K562 (cell line): ENCODE data around the gene RGS13. TPM values are rescaled to one million over a fixed set of nuclear protein-coding genes. Genes with fewer than 3 reads are reported as not detected.

Experiments
- ATAC-seq: fragments of 200-7000 bp; cut with Tn5 transposase; 3 replicates; pipeline ENCODE4 v1.9.1; 2020; ENCODE audit warnings: moderate library complexity
- BruUV-seq: library from RNA; stranded (reverse); fragments of 400-500 nt; replicated peaks from 2 replicates; lab custom pipeline; 2021; lab: Mats Ljungman, UMichigan
- CTCF ChIA-PET: fragments of 300-600 bp; formaldehyde crosslinking; extraction: SDS; loops from one replicate; lab custom pipeline; 2021; ENCODE audit warnings: low intra/inter-chr PET ratio; lab: Yijun Ruan, JAX
- POLR2A ChIA-PET: fragments of 300-600, 350-650 bp; sonication (Branson Sonifier 250); formaldehyde crosslinking; extraction: SDS; loops from one replicate; lab custom pipeline; 2021; ENCODE audit warnings: antibody characterized with exemption, inconsistent platforms; lab: Yijun Ruan, JAX
- DNase-seq, 4 experiments: peaks; one replicate each; pipeline versions ENCODE4 v3.0.0 to v3.0.0-alpha.2; 2011 to 2018; ENCODE audit warnings: low spot score in 3 of 4, mixed read lengths in 3 of 4; ENCODE audit errors: extremely low read depth in 1 of 4
- FAIRE-seq: peaks from 2 replicates; lab custom pipeline; 2011; peaks lifted over from hg19 to GRCh38; lab: Jason Lieb, UNC
- H2AFZ ChIP-seq: 2 replicates; pipeline ENCODE4 v1.6.0; 2011; ENCODE audit warnings: low read depth, low read length, control low read depth, inconsistent platforms
- H3K27ac ChIP-seq: fragments of 200-600 bp; 3 replicates; pipeline ENCODE4 v1.8.0; 2011; ENCODE audit warnings: low read depth, mild to moderate bottlenecking, control low read depth, inconsistent platforms, low read length, moderate library complexity, mixed read lengths; ENCODE audit errors: extremely low read depth
- H3K27me3 ChIP-seq, 2 experiments: fragments of 300-600 bp in 1 of 2; 2 replicates in 1 of 2; 3 replicates in 1 of 2; pipeline versions ENCODE4 v1.6.0 to v1.8.0; 2011; ENCODE audit warnings: inconsistent platforms in 2 of 2, low read length in 2 of 2, mild to moderate bottlenecking in 1 of 2, mixed read lengths in 1 of 2, moderate library complexity in 1 of 2; ENCODE audit not compliant: control insufficient read depth in 2 of 2, insufficient read depth in 2 of 2
- H3K36me3 ChIP-seq: fragments of 300-600 bp; 3 replicates; pipeline ENCODE4 v1.8.0; 2011; ENCODE audit warnings: mild to moderate bottlenecking, low read length, inconsistent platforms; ENCODE audit not compliant: control insufficient read depth, insufficient read depth
- H3K4me1 ChIP-seq, 2 experiments: fragments of 200-600 bp in 1 of 2; replicated peaks in 1 of 2; 2 replicates in 1 of 2; 3 replicates in 1 of 2; pipeline versions ENCODE4 v1.5.1 to v1.8.0; 2011; ENCODE audit warnings: inconsistent platforms in 2 of 2, low read length in 2 of 2, mild to moderate bottlenecking in 1 of 2, mixed read lengths in 1 of 2, moderate library complexity in 1 of 2; ENCODE audit not compliant: control insufficient read depth in 2 of 2, insufficient read depth in 2 of 2
- H3K4me2 ChIP-seq: 2 replicates; pipeline ENCODE4 v1.6.1; 2011; ENCODE audit warnings: low read length, control low read depth, inconsistent platforms, mixed read lengths; ENCODE audit not compliant: insufficient read depth
- H3K4me3 ChIP-seq: fragments of 200-600 bp; sonication (generic), shearing (Covaris generic); 2 replicates; pipeline ENCODE4 v1.5.1; 2016; ENCODE audit warnings: control low read depth, inconsistent platforms
- H3K79me2 ChIP-seq: fragments of 200-600 bp; 3 replicates; pipeline ENCODE4 v1.8.0; 2011; ENCODE audit warnings: low read length, inconsistent platforms; ENCODE audit not compliant: control insufficient read depth, insufficient read depth
- H3K9ac ChIP-seq, 2 experiments: 2 replicates each; pipeline versions ENCODE4 v1.6.0 to v1.6.1; 2011; ENCODE audit warnings: low read depth in 2 of 2, low read length in 2 of 2, control low read depth in 1 of 2, inconsistent platforms in 1 of 2, mild to moderate bottlenecking in 1 of 2, mixed read lengths in 1 of 2; ENCODE audit not compliant: insufficient read depth in 1 of 2
- H3K9me1 ChIP-seq: one replicate; pipeline ENCODE4 v1.6.0; 2011; ENCODE audit warnings: inconsistent platforms, mild to moderate bottlenecking, low read length, moderate library complexity; ENCODE audit not compliant: control insufficient read depth, insufficient read depth
- H3K9me3 ChIP-seq: replicated peaks from 2 replicates; pipeline ENCODE4 v1.5.1; 2011; ENCODE audit warnings: low read depth, low read length, inconsistent platforms; ENCODE audit not compliant: control insufficient read depth, insufficient read depth
- H4K20me1 ChIP-seq: replicated peaks from 2 replicates; pipeline ENCODE4 v1.6.1; 2011; ENCODE audit warnings: low read length, inconsistent platforms, mixed read lengths; ENCODE audit not compliant: control insufficient read depth, insufficient read depth
- ETV5 ChIP-seq: sonication (generic); formaldehyde crosslinking; IDR thresholded peaks from 2 replicates; pipeline ENCODE4 v1.4.0; 2020; ENCODE audit warnings: low read depth, mild to moderate bottlenecking, missing genetic modification reagents
- HNRNPLL ChIP-seq: fragments of 200-400 bp; formaldehyde crosslinking; IDR thresholded peaks from 2 replicates; pipeline ENCODE4 v1.6.1; 2017; ENCODE audit warnings: low read length, low read depth, mild to moderate bottlenecking; ENCODE audit not compliant: poor library complexity, severe bottlenecking
- KAT7 ChIP-seq: sonication (generic); formaldehyde crosslinking; IDR thresholded peaks from 2 replicates; pipeline ENCODE4 v1.8.0; 2022; ENCODE audit warnings: missing genetic modification reagents, mild to moderate bottlenecking, borderline replicate concordance
- MIER1 ChIP-seq: fragments of 450-650 bp; IDR thresholded peaks from 2 replicates; pipeline ENCODE4 v1.6.1; 2016; ENCODE audit warnings: antibody characterized with exemption, mild to moderate bottlenecking, low read depth
- NR3C1 ChIP-seq: sonication (generic); formaldehyde crosslinking; IDR thresholded peaks from 2 replicates; pipeline ENCODE4 v1.8.1; 2022; ENCODE audit warnings: missing genetic modification reagents
- RHOXF2B ChIP-seq: fragments of 250-450 bp; sonication (Bioruptor Pico); conservative IDR thresholded peaks from 2 replicates; pipeline ENCODE4 v1.5.1; 2021
- TRIM24 ChIP-seq, 2 experiments: fragments of 450-650 bp; IDR thresholded peaks; 2 replicates each; pipeline ENCODE4 v1.6.1; 2016
- WGBS: fragments of 100-300 bp; shearing (Covaris generic); methylation state at CpG from one replicate; pipeline ENCODE4 v1.1.6; 2016; ENCODE audit warnings: low coverage, mixed read lengths; ENCODE audit not compliant: insufficient coverage; ENCODE audit errors: missing lambda C conversion rate; 5-methylcytosine and 5-hydroxymethylcytosine counted together
- in situ Hi-C: fragments of 300-500 bp; cut with MboI; formaldehyde crosslinking; loops from 4 replicates; pipeline ENCODE4 v1.15.0; 2018; ENCODE audit warnings: inconsistent platforms, mixed read lengths
- intact Hi-C: fragments of 100-400 bp; cut with micrococcal nuclease; formaldehyde crosslinking; loops from 2 replicates; pipeline ENCODE4 v1.14.2; 2022
- polyA plus RNA-seq, 8 experiments: library from polyadenylated mRNA; depleted of rRNA in 4 of 8; stranded (reverse) in 5 of 8; unstranded in 3 of 8; fragments of >200 nt; fragmentation: Nextera tagmentation in 2 of 8; fragmentation: Illumina TruSeq in 1 of 8; extraction: Ambion mirVana in 2 of 8; extraction: Trizol in 1 of 8; gene quantifications; 2 replicates each; pipeline versions ENCODE4 v1.2.1 to v1.2.3, GENCODE V29; 2011 to 2014; ENCODE audit warnings: inconsistent platforms in 1 of 8, missing spikeins in 1 of 8
- total RNA-seq, 7 experiments: library from RNA; depleted of rRNA in 6 of 7; stranded (reverse); fragments of >200 nt in 6 of 7; fragmentation: Illumina TruSeq in 2 of 7; extraction: Trizol in 2 of 7; gene quantifications; 2 replicates each; pipeline versions ENCODE4 v1.2.1 to v1.2.3, GENCODE V29; 2011 to 2021; ENCODE audit warnings: low replicate concordance in 1 of 7
- TF ChIP-seq, protein P1 (sequence below): fragments of 250-450 bp; sonication (Bioruptor Pico); IDR thresholded peaks from 2 replicates; pipeline ENCODE4 v1.5.0; 2020; ENCODE audit warnings: mild to moderate bottlenecking
- TF ChIP-seq, protein P2 (sequence below): fragments of 450-650 bp; IDR thresholded peaks from 2 replicates; pipeline ENCODE4 v1.6.1; 2016; ENCODE audit warnings: low read depth
- TF ChIP-seq, protein P3 (sequence below): IDR thresholded peaks from 2 replicates; pipeline ENCODE4 v1.6.1; 2011; ENCODE audit warnings: borderline replicate concordance, low read depth, mild to moderate bottlenecking, moderate library complexity, low read length; ENCODE audit not compliant: insufficient read depth, poor library complexity, severe bottlenecking

The RGS13 gene
- total and polyA plus RNA-seq, 9 of the 15 experiments (the other 6 are each of a cell fraction or from before 2014, with no cell fraction given), result not detected

DNA sequence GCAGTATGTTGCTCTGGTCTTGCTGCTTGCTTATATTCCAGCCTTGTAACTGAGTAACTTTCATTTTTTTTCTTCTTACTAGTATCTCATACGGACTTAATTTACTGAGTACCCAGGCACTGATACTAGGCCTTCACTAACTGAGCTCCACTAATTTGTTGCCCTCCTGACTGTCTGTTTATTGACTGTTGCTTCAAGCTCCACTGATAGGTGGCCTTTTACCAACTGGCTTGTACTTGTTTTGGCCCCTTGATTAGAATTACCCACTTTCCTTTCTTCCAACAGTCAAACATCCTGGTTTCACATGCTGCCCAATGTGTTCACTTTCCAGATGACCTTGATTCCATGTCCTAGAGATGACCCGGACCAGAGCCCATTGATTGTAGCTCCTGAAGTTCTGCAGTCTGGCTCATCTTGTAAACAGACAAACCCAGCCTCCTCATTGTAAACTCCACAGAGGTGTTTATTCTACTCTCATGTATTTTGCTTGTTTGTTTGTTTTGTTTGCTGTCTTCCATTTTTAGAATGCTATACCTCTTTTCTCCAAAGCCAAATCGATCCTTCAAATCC lies 32.6 kb upstream of the RGS13 start:
- no peak overlapping the region for H2AFZ ChIP-seq
- FAIRE-seq, result no peak
- ATAC-seq, result no peak
- no peaks in the 10 kb centered on the region for H3K36me3 ChIP-seq
- ChIA-PET CTCF (no interaction called here), POLR2A (interaction anchor here (0.8 kb wide), 1 partner anchor 207 kb away, joined by 3 read pairs; no protein-coding TSS in a partner anchor)
- H4K20me1 ChIP-seq, result no peaks in the 10 kb centered on the region
- no peak overlapping the region for H3K4me2 ChIP-seq
- H3K9ac ChIP-seq, result no peak overlapping the region
- H3K27me3 ChIP-seq, result no peaks in the 10 kb centered on the region
- WGBS, result 0% methylated on average over 3 of the region's 3 CpGs
- H3K9me3 ChIP-seq, result no peaks in the 10 kb centered on the region; the same call in 1 of the 2 replicates
- no peak overlapping the region for H3K27ac ChIP-seq
- no peak overlapping the region for H3K4me3 ChIP-seq
- H3K79me2 ChIP-seq, result no peaks in the 10 kb centered on the region
- H3K9me1 ChIP-seq, result no peaks in the 10 kb centered on the region
- in situ Hi-C loops (no loop called here), intact Hi-C loops (no loop called here)
- no TSS peak for BruUV-seq
- no peaks in the 10 kb centered on the region for H3K4me1 ChIP-seq
- no peak for DNase-seq
- TF ChIP-seq, protein P1, sequence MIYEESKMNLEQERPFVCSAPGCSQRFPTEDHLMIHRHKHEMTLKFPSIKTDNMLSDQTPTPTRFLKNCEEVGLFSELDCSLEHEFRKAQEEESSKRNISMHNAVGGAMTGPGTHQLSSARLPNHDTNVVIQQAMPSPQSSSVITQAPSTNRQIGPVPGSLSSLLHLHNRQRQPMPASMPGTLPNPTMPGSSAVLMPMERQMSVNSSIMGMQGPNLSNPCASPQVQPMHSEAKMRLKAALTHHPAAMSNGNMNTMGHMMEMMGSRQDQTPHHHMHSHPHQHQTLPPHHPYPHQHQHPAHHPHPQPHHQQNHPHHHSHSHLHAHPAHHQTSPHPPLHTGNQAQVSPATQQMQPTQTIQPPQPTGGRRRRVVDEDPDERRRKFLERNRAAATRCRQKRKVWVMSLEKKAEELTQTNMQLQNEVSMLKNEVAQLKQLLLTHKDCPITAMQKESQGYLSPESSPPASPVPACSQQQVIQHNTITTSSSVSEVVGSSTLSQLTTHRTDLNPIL, result no peak
- TF ChIP-seq, protein P2, sequence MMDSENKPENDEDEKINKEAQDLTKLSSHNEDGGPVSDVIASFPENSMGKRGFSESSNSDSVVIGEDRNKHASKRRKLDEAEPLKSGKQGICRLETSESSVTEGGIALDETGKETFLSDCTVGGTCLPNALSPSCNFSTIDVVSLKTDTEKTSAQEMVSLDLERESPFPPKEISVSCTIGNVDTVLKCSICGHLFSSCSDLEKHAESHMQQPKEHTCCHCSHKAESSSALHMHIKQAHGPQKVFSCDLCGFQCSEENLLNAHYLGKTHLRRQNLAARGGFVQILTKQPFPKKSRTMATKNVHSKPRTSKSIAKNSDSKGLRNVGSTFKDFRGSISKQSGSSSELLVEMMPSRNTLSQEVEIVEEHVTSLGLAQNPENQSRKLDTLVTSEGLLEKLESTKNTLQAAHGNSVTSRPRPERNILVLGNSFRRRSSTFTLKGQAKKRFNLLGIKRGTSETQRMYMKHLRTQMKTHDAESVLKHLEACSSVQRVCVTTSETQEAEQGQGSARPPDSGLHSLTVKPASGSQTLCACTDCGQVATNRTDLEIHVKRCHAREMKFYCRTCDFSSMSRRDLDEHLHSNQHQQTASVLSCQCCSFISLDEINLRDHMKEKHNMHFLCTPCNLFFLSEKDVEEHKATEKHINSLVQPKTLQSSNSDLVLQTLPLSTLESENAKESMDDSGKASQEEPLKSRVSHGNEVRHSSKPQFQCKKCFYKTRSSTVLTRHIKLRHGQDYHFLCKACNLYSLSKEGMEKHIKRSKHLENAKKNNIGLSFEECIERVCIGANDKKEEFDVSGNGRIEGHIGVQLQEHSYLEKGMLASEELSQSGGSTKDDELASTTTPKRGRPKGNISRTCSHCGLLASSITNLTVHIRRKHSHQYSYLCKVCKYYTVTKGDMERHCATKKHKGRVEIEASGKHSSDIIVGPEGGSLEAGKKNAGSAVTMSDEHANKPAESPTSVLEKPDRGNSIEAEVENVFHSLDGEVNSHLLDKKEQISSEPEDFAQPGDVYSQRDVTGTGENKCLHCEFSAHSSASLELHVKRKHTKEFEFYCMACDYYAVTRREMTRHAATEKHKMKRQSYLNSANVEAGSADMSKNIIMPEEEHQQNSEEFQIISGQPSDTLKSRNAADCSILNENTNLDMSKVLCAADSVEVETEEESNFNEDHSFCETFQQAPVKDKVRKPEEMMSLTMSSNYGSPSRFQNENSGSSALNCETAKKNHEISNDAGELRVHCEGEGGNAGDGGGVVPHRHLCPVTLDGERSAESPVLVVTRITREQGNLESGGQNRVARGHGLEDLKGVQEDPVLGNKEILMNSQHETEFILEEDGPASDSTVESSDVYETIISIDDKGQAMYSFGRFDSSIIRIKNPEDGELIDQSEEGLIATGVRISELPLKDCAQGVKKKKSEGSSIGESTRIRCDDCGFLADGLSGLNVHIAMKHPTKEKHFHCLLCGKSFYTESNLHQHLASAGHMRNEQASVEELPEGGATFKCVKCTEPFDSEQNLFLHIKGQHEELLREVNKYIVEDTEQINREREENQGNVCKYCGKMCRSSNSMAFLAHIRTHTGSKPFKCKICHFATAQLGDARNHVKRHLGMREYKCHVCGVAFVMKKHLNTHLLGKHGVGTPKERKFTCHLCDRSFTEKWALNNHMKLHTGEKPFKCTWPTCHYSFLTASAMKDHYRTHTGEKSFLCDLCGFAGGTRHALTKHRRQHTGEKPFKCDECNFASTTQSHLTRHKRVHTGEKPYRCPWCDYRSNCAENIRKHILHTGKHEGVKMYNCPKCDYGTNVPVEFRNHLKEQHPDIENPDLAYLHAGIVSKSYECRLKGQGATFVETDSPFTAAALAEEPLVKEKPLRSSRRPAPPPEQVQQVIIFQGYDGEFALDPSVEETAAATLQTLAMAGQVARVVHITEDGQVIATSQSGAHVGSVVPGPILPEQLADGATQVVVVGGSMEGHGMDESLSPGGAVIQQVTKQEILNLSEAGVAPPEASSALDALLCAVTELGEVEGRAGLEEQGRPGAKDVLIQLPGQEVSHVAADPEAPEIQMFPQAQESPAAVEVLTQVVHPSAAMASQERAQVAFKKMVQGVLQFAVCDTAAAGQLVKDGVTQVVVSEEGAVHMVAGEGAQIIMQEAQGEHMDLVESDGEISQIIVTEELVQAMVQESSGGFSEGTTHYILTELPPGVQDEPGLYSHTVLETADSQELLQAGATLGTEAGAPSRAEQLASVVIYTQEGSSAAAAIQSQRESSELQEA, result no peak
- no peak for TF ChIP-seq NR3C1
- TF ChIP-seq RHOXF2B, result no peak
- TF ChIP-seq TRIM24 (IDR thresholded peaks at IDR 0.05), result no peak
- no peak for TF ChIP-seq HNRNPLL
- TF ChIP-seq ETV5 (CRISPR knock-in tag), result no peak
- TF ChIP-seq MIER1, result no peak
- TF ChIP-seq, protein P3, sequence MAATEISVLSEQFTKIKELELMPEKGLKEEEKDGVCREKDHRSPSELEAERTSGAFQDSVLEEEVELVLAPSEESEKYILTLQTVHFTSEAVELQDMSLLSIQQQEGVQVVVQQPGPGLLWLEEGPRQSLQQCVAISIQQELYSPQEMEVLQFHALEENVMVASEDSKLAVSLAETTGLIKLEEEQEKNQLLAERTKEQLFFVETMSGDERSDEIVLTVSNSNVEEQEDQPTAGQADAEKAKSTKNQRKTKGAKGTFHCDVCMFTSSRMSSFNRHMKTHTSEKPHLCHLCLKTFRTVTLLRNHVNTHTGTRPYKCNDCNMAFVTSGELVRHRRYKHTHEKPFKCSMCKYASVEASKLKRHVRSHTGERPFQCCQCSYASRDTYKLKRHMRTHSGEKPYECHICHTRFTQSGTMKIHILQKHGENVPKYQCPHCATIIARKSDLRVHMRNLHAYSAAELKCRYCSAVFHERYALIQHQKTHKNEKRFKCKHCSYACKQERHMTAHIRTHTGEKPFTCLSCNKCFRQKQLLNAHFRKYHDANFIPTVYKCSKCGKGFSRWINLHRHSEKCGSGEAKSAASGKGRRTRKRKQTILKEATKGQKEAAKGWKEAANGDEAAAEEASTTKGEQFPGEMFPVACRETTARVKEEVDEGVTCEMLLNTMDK, result no peak
- TF ChIP-seq KAT7 (CRISPR knock-in tag), result no peak
